A673 (cell line): Measurements from ENCODE around the gene CWH43. TPM values are rescaled to one million over a fixed set of nuclear protein-coding genes. Genes with fewer than 3 reads are reported as not detected.

Experiments
- total RNA-seq: library from RNA; stranded (reverse); gene quantifications from 2 replicates; pipeline ENCODE4 v1.2.3, GENCODE V29; 2021

CWH43 gene
- total RNA-seq, 1 experiment from 2014 or later = not detected

Other genes starting within 250 kb of the CWH43 start
- 43.1 and 47.6 TPM in 2 replicates for gene FRYL, start 206.0 kb upstream of the CWH43 start, total RNA-seq
- gene OCIAD1, start 155.2 kb upstream of the CWH43 start, total RNA-seq = 138 and 143 TPM in 2 replicates
- gene OCIAD2, start 79.5 kb upstream of the CWH43 start, total RNA-seq = 139 and 166 TPM in 2 replicates